Measurements from ENCODE around the gene LAMTOR3. TPM values are rescaled to one million over a fixed set of nuclear protein-coding genes. Genes with fewer than 3 reads are reported as not detected.

Gene LAMTOR3
- polyA plus RNA-seq, 1 of the 3 experiments (the other 2 are of a cell fraction) = 20.8 TPM

- peaks cover 89% of the 10 kb centered on the region for H3K79me2 ChIP-seq (ENCODE audit: insufficient read depth)
- H3K4me1 ChIP-seq (ENCODE audit: control insufficient read depth in 1 of 2, insufficient read depth in 2 of 2, low read depth in 1 of 2, low read length in 1 of 2) = no peaks in the 10 kb centered on the region; a peak in 1 of 4 replicates
- ChIA-PET POLR2A (no interaction called here), CTCF (no interaction called here)
- H3K9ac ChIP-seq = no peak overlapping the region
- H3K36me3 ChIP-seq (replicated peaks in 1 of 2; ENCODE audit: control insufficient read depth in 1 of 2, insufficient read depth in 2 of 2, low read length in 1 of 2) = peaks cover 45 to 72% of the 10 kb centered on the region in 2 experiments
- H3K9me2 ChIP-seq = no peaks in the 10 kb centered on the region
- no peaks in the 10 kb centered on the region for H3K27me3 ChIP-seq (ENCODE audit: insufficient read depth)
- H2AFZ ChIP-seq (ENCODE audit: low read depth) = no peak overlapping the region
- peaks cover 9% of the 10 kb centered on the region for H3F3A ChIP-seq (replicated peaks; ENCODE audit: insufficient read depth)
- no peak overlapping the region for H3K4me2 ChIP-seq
- DNase-seq = no peak
- TF ChIP-seq POLR2AphosphoS5 (IDR thresholded peaks at IDR 0.05; ENCODE audit: low read depth, low read length) = no peak
- TF ChIP-seq JUND (IDR thresholded peaks at IDR 0.05) = no peak
- TF ChIP-seq MXI1 (IDR thresholded peaks at IDR 0.05; ENCODE audit: low read depth, low read length) = no peak
- TF ChIP-seq CTCF (IDR thresholded peaks at IDR 0.05) = no peak
- TF ChIP-seq GABPA (IDR thresholded peaks at IDR 0.05; ENCODE audit: low read depth) = no peak
- TF ChIP-seq EP300 (IDR thresholded peaks at IDR 0.05; ENCODE audit: borderline replicate concordance in 1 of 2, low read depth in 1 of 2, low read length in 1 of 2) = no peak
- no peak for TF ChIP-seq NRF1 (IDR thresholded peaks at IDR 0.05; ENCODE audit: low read depth, low read length)
- TF ChIP-seq PBX3 (IDR thresholded peaks at IDR 0.05) = no peak
- no peak for TF ChIP-seq FOXM1 (IDR thresholded peaks at IDR 0.05; ENCODE audit: low read depth)
- H3K9me3 ChIP-seq = peaks cover 5% of the 10 kb centered on the region
- H3K27ac ChIP-seq (ENCODE audit: low read depth in 2 of 2, low read length in 1 of 2) = no peak overlapping the region
- 91% methylated on average over 2 of the region's 2 CpGs for WGBS (ENCODE audit: low lambda C conversion rate)
- H4K20me1 ChIP-seq (ENCODE audit: insufficient read depth) = peaks cover 7% of the 10 kb centered on the region
- H3K4me3 ChIP-seq (ENCODE audit: low read depth in 2 of 2, low read length in 1 of 2) = no peak overlapping the region
These were observed 33.3 kb upstream of the LAMTOR3 start for GRCh38 chr4:99927566-99927965.

- H3K79me2 ChIP-seq (ENCODE audit: insufficient read depth) = peaks cover 31% of the 10 kb centered on the region
These were observed 26.9 kb upstream of the LAMTOR3 start for GRCh38 chr4:99921174-99921573.

More at GRCh38 chr4:99921174-99921573, 26.9 kb upstream of the LAMTOR3 start:
- Histone ChIP-seq H3K27ac (ENCODE audit: low read depth in 2 of 2, low read length in 1 of 2) (no peak overlapping the region), H4K20me1 (ENCODE audit: insufficient read depth) (no peaks in the 10 kb centered on the region), H3K9me2 (no peaks in the 10 kb centered on the region), H3K4me1 (ENCODE audit: control insufficient read depth in 1 of 2, insufficient read depth in 2 of 2, low read depth in 1 of 2, low read length in 1 of 2) (no peaks in the 10 kb centered on the region), H3K9ac (no peak overlapping the region), H3K36me3 (replicated peaks in 1 of 2; ENCODE audit: control insufficient read depth in 1 of 2, insufficient read depth in 2 of 2, low read length in 1 of 2) (peaks cover 68 to 79% of the 10 kb centered on the region in 2 experiments), H3K9me3 (no peaks in the 10 kb centered on the region), H2AFZ (ENCODE audit: low read depth) (no peak overlapping the region), H3K4me2 (no peak overlapping the region), H3F3A (replicated peaks; ENCODE audit: insufficient read depth) (peaks cover 11% of the 10 kb centered on the region), H3K27me3 (ENCODE audit: insufficient read depth) (no peaks in the 10 kb centered on the region), H3K4me3 (ENCODE audit: low read depth in 2 of 2, low read length in 1 of 2) (no peak overlapping the region)
- WGBS (ENCODE audit: low lambda C conversion rate) = 100% methylated on average over 3 of the region's 3 CpGs
- POLR2A ChIA-PET = no interaction called here
- DNase-seq = no peak
- CTCF ChIA-PET = interaction anchor here (0.8 kb wide), 1 partner anchor 18 kb away, joined by 3 read pairs; no protein-coding TSS in a partner anchor
- TF ChIP-seq FOXJ3 (CRISPR knock-in tag; IDR thresholded peaks at IDR 0.05) (no peak), YY1 (IDR thresholded peaks at IDR 0.05; ENCODE audit: low read depth) (no peak), NFIC (IDR thresholded peaks at IDR 0.05; ENCODE audit: borderline replicate concordance) (no peak), GATA2 (CRISPR knock-in tag; IDR thresholded peaks at IDR 0.05) (no peak), GABPA (IDR thresholded peaks at IDR 0.05; ENCODE audit: low read depth) (no peak), RFX5 (IDR thresholded peaks at IDR 0.05; ENCODE audit: low read length) (no peak), ELF1 (IDR thresholded peaks at IDR 0.05) (no peak)

Measured in SK-N-SH (cell line).